WTC11 (cell line): ENCODE measurements around the gene TNXB. TPM values are rescaled to one million over a fixed set of nuclear protein-coding genes. Genes with fewer than 3 reads are reported as not detected.

Experiments
- ATAC-seq: fragments of 200-7000 bp; cut with Tn5 transposase; 2 replicates; pipeline ENCODE4 v1.10.0; 2021; ENCODE audit warnings: mild to moderate bottlenecking, moderate library complexity
- CTCF ChIA-PET: fragments of 300-600 bp; sonication (Branson Sonifier 250); formaldehyde crosslinking; loops from one replicate; lab custom pipeline; 2021; ENCODE audit warnings: antibody characterized with exemption; lab: Charles Lee
- POLR2A ChIA-PET: fragments of 350-600 bp; sonication (Branson Sonifier 250); formaldehyde crosslinking; loops from one replicate; lab custom pipeline; 2021; ENCODE audit warnings: antibody characterized with exemption; lab: Charles Lee
- DNase-seq: peaks from one replicate; pipeline ENCODE4 v3.0.0; 2021; ENCODE audit warnings: low spot score
- H3K27ac Mint-ChIP-seq: 2 replicates; pipeline ENCODE4 v1.8.0; 2021; ENCODE audit warnings: mixed read lengths
- H3K27me3 Mint-ChIP-seq: 2 replicates; pipeline ENCODE4 v1.8.0; 2021; ENCODE audit warnings: low read depth, mild to moderate bottlenecking, moderate library complexity, mixed read lengths
- H3K36me3 Mint-ChIP-seq: 2 replicates; pipeline ENCODE4 v1.8.0; 2021; ENCODE audit warnings: mixed read lengths
- H3K4me1 Mint-ChIP-seq: 2 replicates; pipeline ENCODE4 v1.8.0; 2022; ENCODE audit warnings: mixed read lengths
- H3K4me3 Mint-ChIP-seq: 2 replicates; pipeline ENCODE4 v1.8.0; 2021; ENCODE audit warnings: mild to moderate bottlenecking, moderate library complexity, mixed read lengths
- H3K9me3 Mint-ChIP-seq: 2 replicates; pipeline ENCODE4 v1.8.0; 2021; ENCODE audit warnings: mixed read lengths
- CBFB ChIP-seq: sonication (generic); formaldehyde crosslinking; IDR thresholded peaks from 2 replicates; pipeline ENCODE4 v1.8.1; 2022; ENCODE audit warnings: mild to moderate bottlenecking, low read depth, missing genetic modification reagents
- E2F5 ChIP-seq: sonication (generic); formaldehyde crosslinking; IDR thresholded peaks from 2 replicates; pipeline ENCODE4 v1.8.1; 2022; ENCODE audit warnings: mild to moderate bottlenecking, moderate library complexity, missing genetic modification reagents
- FOXP4 ChIP-seq: sonication (generic); formaldehyde crosslinking; IDR thresholded peaks from 2 replicates; pipeline ENCODE4 v1.8.0; 2022; ENCODE audit warnings: mild to moderate bottlenecking, missing genetic modification reagents
- OVOL2 ChIP-seq: fragments of 250-450 bp; sonication (Bioruptor Pico); IDR thresholded peaks from 2 replicates; pipeline ENCODE4 v1.9.0; 2021; ENCODE audit warnings: mild to moderate bottlenecking, borderline replicate concordance
- RELA ChIP-seq: sonication (generic); formaldehyde crosslinking; IDR thresholded peaks from 2 replicates; pipeline ENCODE4 v1.8.1; 2022; ENCODE audit warnings: missing genetic modification reagents, mild to moderate bottlenecking, borderline replicate concordance
- SMAD3 ChIP-seq: sonication (generic); formaldehyde crosslinking; IDR thresholded peaks from 2 replicates; pipeline ENCODE4 v1.8.0; 2022; ENCODE audit warnings: missing genetic modification reagents, mild to moderate bottlenecking, borderline replicate concordance
- ZNF396 ChIP-seq: fragments of 250-450 bp; sonication (Bioruptor Pico); IDR thresholded peaks from 2 replicates; pipeline ENCODE4 v1.8.0; 2021; ENCODE audit warnings: mild to moderate bottlenecking, moderate library complexity, borderline replicate concordance
- ZNF423 ChIP-seq: fragments of 250-450 bp; sonication (Bioruptor Pico); IDR thresholded peaks from 2 replicates; pipeline ENCODE4 v2.1.2; 2022; ENCODE audit warnings: mild to moderate bottlenecking, moderate library complexity
- ZNF532 ChIP-seq: fragments of 250-450 bp; sonication (Bioruptor Pico); IDR thresholded peaks from 2 replicates; pipeline ENCODE4 v1.9.0; 2021; ENCODE audit warnings: mild to moderate bottlenecking, borderline replicate concordance
- ZSCAN18 ChIP-seq: fragments of 250-450 bp; sonication (Bioruptor Pico); IDR thresholded peaks from 2 replicates; pipeline ENCODE4 v2.1.2; 2022; ENCODE audit warnings: mild to moderate bottlenecking, moderate library complexity
- total RNA-seq: library from RNA; stranded (reverse); gene quantifications from 3 replicates; pipeline ENCODE4 v1.2.3, GENCODE V29; 2021
- TF ChIP-seq, protein P1 (sequence below): sonication (generic); formaldehyde crosslinking; IDR thresholded peaks from 2 replicates; pipeline ENCODE4 v1.8.1; 2023; ENCODE audit warnings: mild to moderate bottlenecking, missing genetic modification reagents, moderate library complexity

TNXB gene
- total RNA-seq, 1 experiment from 2014 or later, result 6.4 TPM

DNA sequence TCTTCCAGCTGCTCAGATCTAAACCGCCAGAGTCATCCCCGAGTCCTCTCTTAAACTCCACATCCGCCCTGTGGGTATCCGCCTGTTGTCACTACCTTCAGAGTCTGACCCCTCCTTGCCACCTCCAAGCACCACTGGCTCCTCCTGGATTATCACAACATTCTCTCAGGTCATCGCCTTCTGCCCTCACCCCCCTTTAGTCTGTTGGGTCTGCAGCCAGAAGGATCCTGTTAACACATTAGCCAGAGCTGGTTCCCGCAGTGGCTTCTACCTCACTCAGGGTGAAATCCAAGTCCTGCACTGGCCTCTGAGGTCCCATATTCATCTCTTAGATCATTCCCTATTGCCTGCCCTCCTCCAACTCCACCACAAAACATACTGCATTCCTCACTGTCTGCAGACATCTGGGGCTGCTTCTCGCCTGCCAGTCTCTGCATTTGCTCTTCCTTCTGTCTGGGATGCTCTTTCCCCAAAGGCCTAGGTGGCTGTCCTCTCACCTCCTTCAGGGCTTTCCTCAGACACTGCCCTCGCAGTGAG, 34.1 kb downstream of the TNXB start (continued):
- no peak for TF ChIP-seq ZNF532 (CRISPR knock-in tag)
- TF ChIP-seq, protein P1, sequence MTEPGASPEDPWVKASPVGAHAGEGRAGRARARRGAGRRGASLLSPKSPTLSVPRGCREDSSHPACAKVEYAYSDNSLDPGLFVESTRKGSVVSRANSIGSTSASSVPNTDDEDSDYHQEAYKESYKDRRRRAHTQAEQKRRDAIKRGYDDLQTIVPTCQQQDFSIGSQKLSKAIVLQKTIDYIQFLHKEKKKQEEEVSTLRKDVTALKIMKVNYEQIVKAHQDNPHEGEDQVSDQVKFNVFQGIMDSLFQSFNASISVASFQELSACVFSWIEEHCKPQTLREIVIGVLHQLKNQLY, result no peak

- DNase-seq (no peak), ATAC-seq (no peak)
- Mint-ChIP-seq H3K4me3 (no peak overlapping the region), H3K27me3 (no peaks in the 10 kb centered on the region), H3K9me3 (no peaks in the 10 kb centered on the region), H3K4me1 (peaks cover 13% of the 10 kb centered on the region), H3K36me3 (no peaks in the 10 kb centered on the region), H3K27ac (no peak overlapping the region)
- ChIA-PET POLR2A (no interaction called here), CTCF (interaction anchor here (1.0 to 1.8 kb wide), 2 partner anchors 44 to 172 kb away, joined by 3 read pairs; no protein-coding TSS in a partner anchor)
- no peak for TF ChIP-seq FOXP4
- TF ChIP-seq ZSCAN18 (CRISPR knock-in tag), result no peak
- no peak for TF ChIP-seq OVOL2 (CRISPR knock-in tag)
- no peak for TF ChIP-seq CBFB
- no peak for TF ChIP-seq ZNF396
Measured at GRCh38 chr6:32073613-32074012, 35.5 kb downstream of the TNXB start.

GRCh38 chr6:32073101-32073500, 36.0 kb downstream of the TNXB start:
- DNase-seq, result no peak
- no peak overlapping the region; the same call in 1 of the 2 replicates for H3K27ac Mint-ChIP-seq
- peaks cover 13% of the 10 kb centered on the region for H3K4me1 Mint-ChIP-seq
- TF ChIP-seq ZNF423 (peak; percentile 39; the same call in 1 of the 2 replicates), SMAD3 (no peak), E2F5 (CRISPR knock-in tag) (no peak), RELA (CRISPR knock-in tag) (no peak)
- ATAC-seq, result no peak
- H3K9me3 Mint-ChIP-seq, result no peaks in the 10 kb centered on the region
- CTCF ChIA-PET, result interaction anchor here (1.0 to 1.8 kb wide), 2 partner anchors 45 to 172 kb away, joined by 3 read pairs; no protein-coding TSS in a partner anchor
- POLR2A ChIA-PET, result interaction anchor here (0.7 kb wide), 1 partner anchor 191 kb away, joined by 3 read pairs; no protein-coding TSS in a partner anchor
- H3K27me3 Mint-ChIP-seq, result no peaks in the 10 kb centered on the region
- no peaks in the 10 kb centered on the region for H3K36me3 Mint-ChIP-seq
- no peak overlapping the region for H3K4me3 Mint-ChIP-seq
